Upper lobe of right lung (tissue), 1 donor: ENCODE data around the gene COCH. TPM values are rescaled to one million over a fixed set of nuclear protein-coding genes. Genes with fewer than 3 reads are reported as not detected.
A peak's percentile ranks its signal among the peaks of the same experiment; 100 is the strongest.

Experiments used
- ATAC-seq: fragments of 200-7000 bp; cut with Tn5 transposase; one replicate; pipeline ENCODE4 v1.9.1; 2020; ENCODE audit warnings: mild to moderate bottlenecking, moderate library complexity
- DNase-seq: peaks from one replicate; pipeline ENCODE4 v3.0.0-alpha.2; 2020
- H3K27ac ChIP-seq: fragments of 200-600 bp; one replicate; pipeline ENCODE4 v1.8.0; 2022
- H3K27me3 ChIP-seq: fragments of 200-600 bp; one replicate; pipeline ENCODE4 v1.8.0; 2022; ENCODE audit warnings: mild to moderate bottlenecking
- H3K36me3 ChIP-seq: fragments of 200-600 bp; one replicate; pipeline ENCODE4 v1.8.0; 2022
- H3K4me1 ChIP-seq: fragments of 200-600 bp; one replicate; pipeline ENCODE4 v1.8.0; 2022
- H3K4me3 ChIP-seq: fragments of 200-600 bp; one replicate; pipeline ENCODE4 v1.8.0; 2022; ENCODE audit warnings: mild to moderate bottlenecking
- H3K9me3 ChIP-seq: fragments of 200-600 bp; one replicate; pipeline ENCODE4 v1.8.0; 2022
- CTCF ChIP-seq: fragments of 200-600 bp; IDR thresholded peaks from one replicate; pipeline ENCODE4 v1.8.0; 2022; ENCODE audit warnings: antibody characterized with exemption
- intact Hi-C: fragments of 100-400 bp; cut with DNase I; formaldehyde crosslinking; loops from one replicate; pipeline ENCODE4 v1.11.0; 2022
- long read RNA-seq: library from polyadenylated mRNA; unstranded; transcript quantifications from one replicate; pipeline ENCODE4 v2.0.0, GENCODE V29; 2021
- total RNA-seq: library from RNA; stranded (reverse); fragmentation: NEBNext Ultra II Directional; extraction: Animal tissue kit (Norgen Biotek cat#: 25700); gene quantifications from one replicate; pipeline ENCODE4 v1.2.1, GENCODE V29; 2021
- donor health status: DM: no; HTN: yes; CAD: no; lungs with severe emphysema.

The COCH gene
- total RNA-seq, result 0.38 TPM
- long read RNA-seq, partial matches to known transcripts, result 0 of 10 reads
- long read RNA-seq, other reads (novel, unspliced or antisense), result 10 of 10 reads

GRCh38 chr14:30874120-30874998 is at the start of gene COCH:
Gene COCH (plus strand): TSS chr14:30874559. CDS start chr14:30874939, 380 bp downstream.
- peaks cover 44% of the 10 kb centered on the region for H3K27me3 ChIP-seq
- peak; percentile 19 for TF ChIP-seq CTCF
- peak within 1 kb of the TSS; percentile 51 for H3K4me3 ChIP-seq
- H3K27ac ChIP-seq, result no peak within 1 kb of the TSS
- H3K4me1 ChIP-seq, result peaks cover 8% of the 10 kb centered on the region
- H3K36me3 ChIP-seq, result no peaks in the 10 kb centered on the region
- ATAC-seq (peak; percentile 73), DNase-seq (peak; percentile 64)
- intact Hi-C loops, result no loop called here
- no peaks in the 10 kb centered on the region for H3K9me3 ChIP-seq

GRCh38 chr14:30826070-30826469 is 48.3 kb upstream of the COCH start:
- H3K36me3 ChIP-seq, result no peaks in the 10 kb centered on the region
- no peak for ATAC-seq
- H3K4me1 ChIP-seq, result no peaks in the 10 kb centered on the region
- DNase-seq, result no peak
- H3K27me3 ChIP-seq, result no peaks in the 10 kb centered on the region
- H3K9me3 ChIP-seq, result peaks cover 16% of the 10 kb centered on the region
- no peak overlapping the region for H3K27ac ChIP-seq
- TF ChIP-seq CTCF, result no peak
- intact Hi-C loops, result no loop called here
- no peak overlapping the region for H3K4me3 ChIP-seq

GRCh38 chr14:30829853-30830252 is 44.5 kb upstream of the COCH start:
- Histone ChIP-seq H3K27ac (no peak overlapping the region), H3K4me3 (no peak overlapping the region), H3K27me3 (no peaks in the 10 kb centered on the region), H3K4me1 (no peaks in the 10 kb centered on the region), H3K36me3 (no peaks in the 10 kb centered on the region), H3K9me3 (peaks cover 16% of the 10 kb centered on the region)
- ATAC-seq (no peak), DNase-seq (no peak)
- intact Hi-C loops, result no loop called here
- no peak for TF ChIP-seq CTCF

- no peaks in the 10 kb centered on the region for H3K27me3 ChIP-seq
- TF ChIP-seq CTCF, result no peak
- H3K4me1 ChIP-seq, result no peaks in the 10 kb centered on the region
- ATAC-seq (no peak), DNase-seq (no peak)
- no peak overlapping the region for H3K27ac ChIP-seq
- no peak overlapping the region for H3K4me3 ChIP-seq
- no peaks in the 10 kb centered on the region for H3K9me3 ChIP-seq
- intact Hi-C loops, result no loop called here
- no peaks in the 10 kb centered on the region for H3K36me3 ChIP-seq
Observed at GRCh38 chr14:30834353-30834752, 40.0 kb upstream of the COCH start.

- no peak for TF ChIP-seq CTCF
- H3K36me3 ChIP-seq, result no peaks in the 10 kb centered on the region
- no peaks in the 10 kb centered on the region for H3K27me3 ChIP-seq
- DNase-seq (no peak), ATAC-seq (no peak)
- H3K4me1 ChIP-seq, result no peaks in the 10 kb centered on the region
- no peaks in the 10 kb centered on the region for H3K9me3 ChIP-seq
- no peak overlapping the region for H3K27ac ChIP-seq
- intact Hi-C loops, result no loop called here
- H3K4me3 ChIP-seq, result no peak overlapping the region
Observed at GRCh38 chr14:30838351-30838750, 36.0 kb upstream of the COCH start.
